HG02798 (cell line): Measurements from ENCODE around the gene OGFR.

Source experiments
- ATAC-seq: cut with Tn5 transposase; IDR thresholded peaks from one replicate; pipeline ENCODE4 v1.9.1; 2021; ENCODE audit warnings: mild to moderate bottlenecking; ENCODE audit not compliant: unreplicated experiment, poor library complexity

The OGFR gene

GRCh38 chr20:62823688-62824475 is 19.2 kb downstream of the OGFR start:
- no peak for ATAC-seq

DNA sequence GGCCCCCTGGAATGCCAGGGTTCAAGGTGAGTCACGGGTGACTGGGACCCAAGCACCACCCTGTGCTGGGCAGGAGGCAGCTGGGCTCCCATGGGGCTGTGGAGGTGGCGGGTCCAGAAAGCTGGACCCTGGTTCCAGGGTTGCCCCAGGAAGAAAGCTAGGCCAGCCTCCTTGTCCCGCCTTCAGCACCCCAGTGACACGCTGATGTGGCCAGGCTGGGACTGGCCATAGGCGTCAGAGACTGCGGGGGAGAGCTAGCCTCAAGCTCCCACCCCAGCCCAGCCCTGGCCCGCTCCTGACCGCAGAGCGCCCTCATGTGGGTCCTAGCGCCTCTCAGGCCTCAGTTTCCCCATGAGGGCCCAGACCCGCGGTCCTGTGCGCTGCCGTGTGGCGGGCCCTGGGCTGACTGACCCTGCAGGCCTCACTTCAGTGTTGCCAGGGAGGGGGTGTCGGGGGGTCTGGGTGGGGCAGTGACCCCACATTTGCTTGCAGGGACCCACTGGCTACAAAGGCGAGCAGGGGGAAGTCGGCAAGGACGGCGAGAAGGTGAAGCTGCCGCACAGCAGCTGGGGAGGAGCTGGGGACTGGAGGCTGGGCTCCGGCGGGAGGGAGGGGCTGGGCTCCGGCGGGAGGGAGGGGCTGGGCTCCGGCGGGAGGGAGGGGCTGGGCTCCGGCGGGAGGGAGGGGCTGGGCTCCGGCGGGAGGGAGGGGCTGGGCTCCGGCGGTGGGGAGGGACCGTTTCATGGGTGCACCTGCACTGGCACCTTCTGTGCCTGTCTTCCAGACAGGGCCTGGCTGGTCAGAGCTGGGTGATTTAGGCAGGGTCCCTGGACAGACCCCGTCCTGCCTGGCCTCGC is 20.1 kb downstream of the OGFR start:
- ATAC-seq: peak; percentile 33

DNA sequence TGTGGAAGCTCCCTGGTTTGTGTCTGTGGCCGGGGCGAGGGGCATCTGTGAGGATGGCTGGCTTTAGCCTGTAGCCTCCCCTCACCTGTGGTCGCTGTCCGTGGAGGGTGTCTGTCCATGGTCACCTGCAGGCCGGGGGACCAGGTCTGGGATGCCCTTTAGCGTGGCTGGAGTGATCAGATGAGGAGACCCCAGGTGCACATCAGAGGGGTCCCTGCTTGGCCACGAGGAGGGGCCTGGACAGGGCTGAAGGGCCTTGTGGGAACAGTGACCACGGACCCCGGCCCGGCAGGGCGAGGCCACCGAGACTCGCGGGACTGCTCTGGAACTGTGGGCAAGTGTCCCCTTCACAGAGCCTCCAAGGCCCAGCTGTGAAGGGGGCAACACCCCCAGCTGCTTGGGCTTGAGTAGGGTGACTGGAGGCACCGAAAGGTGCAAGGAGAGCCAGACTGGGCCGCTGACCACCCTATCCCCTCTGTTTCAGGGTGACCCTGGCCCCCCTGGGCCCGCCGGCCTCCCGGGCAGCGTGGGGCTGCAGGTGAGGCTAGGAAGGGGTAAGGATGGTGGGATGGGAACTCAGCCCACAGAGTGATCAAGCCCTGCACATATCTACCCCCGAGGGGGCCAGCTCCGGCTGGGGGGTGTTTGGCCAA is 20.8 kb downstream of the OGFR start:
- ATAC-seq: no peak

DNA sequence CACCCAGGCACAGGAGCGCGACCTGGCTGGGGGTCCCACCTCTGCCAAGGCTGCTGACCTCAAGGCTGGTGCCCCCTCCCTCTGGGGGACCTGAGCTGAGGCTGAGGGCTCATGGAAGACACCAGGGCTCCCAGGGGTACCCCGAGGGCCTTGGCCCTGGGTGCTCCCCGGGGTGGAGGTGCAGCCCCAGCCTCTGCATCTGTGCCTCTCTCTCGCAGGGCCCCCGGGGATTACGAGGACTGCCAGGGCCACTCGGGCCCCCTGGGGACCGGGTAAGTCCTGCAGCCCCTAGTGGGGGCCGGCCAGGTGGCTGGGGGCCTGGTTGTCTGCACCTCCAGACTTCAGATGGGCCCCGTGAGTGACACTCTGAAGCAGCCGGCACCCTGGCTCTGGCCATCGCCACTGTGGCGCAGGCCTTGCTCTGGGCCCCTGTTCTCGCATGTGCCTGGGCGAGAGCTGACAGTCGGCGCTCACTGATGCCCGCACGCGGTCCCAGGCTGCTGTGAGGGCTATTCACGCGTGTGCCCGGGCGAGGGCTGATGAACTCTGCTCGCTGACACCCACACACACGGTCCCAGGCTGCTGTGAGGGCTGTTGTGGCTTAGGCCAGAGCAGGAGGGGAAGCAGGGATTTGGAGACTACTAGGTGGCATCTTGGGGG is 21.5 kb downstream of the OGFR start:
- ATAC-seq: no peak

- ATAC-seq: no peak
Observed at GRCh38 chr20:62826646-62827310, 22.1 kb downstream of the OGFR start.

DNA sequence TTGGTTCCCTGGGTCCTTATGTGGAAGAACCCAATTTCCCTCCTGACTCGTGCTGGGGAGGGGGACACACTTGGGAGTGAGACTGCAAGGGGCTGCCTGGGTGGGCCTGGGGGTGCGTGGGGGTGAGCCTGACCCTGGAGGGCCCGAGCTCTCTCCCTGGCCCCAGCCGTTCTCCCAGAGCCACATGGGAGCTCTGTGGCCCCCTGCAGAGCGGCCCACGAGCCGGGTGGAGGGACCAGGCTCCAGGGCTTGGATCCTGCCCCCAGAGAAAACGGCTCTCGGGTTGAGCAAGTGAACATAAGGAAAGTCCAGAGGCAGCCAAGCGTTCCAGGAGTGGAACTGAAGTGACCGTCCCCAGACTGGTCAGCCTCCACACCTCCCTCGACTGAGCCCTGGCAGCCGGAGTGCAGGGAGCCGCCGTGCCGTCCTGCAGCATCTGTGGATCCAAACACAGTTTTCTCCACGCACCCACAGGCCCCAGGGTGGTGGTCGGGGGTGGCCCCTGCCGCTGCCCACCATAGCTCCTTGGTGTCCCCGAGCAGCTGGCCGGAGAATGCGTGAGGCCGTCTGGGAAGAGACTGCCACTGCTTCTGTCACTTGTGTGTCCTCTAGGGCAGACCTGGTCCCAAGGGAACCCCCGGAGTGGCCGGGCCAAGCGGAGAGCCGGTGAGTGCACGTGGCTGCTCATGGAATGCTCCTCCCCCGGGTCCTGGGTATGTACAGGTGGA is 22.8 kb downstream of the OGFR start:
- ATAC-seq: no peak

DNA sequence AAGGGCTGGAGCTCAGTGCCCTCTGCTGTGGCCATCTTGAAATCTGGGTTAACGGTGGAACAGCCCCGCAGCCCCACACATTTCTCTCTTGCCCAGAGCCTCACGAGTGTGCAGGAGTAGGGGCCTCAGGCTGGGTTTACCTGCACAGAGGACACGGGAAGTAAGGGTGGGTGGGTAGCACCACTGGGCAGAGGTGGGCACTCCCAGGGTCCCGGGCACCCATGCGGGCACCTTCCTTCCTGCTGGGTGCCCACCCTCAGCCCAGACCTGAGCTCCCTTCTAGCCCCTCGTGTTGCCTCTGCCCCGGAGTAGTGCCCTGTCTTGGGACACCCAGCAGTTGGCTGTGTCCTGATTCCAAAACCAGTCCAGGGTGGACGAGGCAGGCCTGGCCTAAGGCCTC is 23.4 kb downstream of the OGFR start:
- no peak for ATAC-seq

DNA sequence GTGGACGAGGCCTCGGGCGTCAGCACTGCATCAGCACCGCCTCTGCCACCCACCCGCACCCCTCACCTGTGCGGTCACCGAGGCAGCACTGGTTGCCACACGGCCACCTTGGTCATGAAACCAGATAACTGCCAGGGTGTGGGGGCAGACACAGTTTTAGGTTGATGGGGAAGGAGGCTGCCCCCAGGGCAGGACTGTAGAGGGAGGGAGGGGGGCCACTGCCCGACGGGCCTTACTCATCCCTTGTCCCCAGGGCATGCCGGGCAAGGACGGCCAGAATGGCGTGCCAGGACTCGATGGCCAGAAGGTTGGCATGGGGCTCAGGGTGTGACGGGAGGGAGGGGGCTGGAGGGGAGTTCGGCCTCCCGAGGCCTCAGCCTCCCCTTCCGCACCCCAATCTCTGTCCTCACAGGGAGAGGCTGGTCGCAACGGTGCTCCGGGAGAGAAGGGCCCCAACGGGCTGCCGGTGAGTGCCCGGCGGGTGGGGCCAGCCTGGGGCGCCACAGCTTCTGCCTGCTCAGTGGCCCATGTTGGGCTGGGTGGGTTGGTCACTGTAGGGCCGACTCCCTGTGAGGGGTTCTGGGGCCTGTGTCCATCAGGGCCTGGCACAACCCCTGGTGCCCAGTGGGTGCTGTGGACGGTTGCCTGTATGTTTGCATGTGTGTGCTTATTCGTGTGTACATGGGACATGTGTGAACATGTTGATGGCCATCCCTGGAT is 24.0 kb downstream of the OGFR start:
- no peak for ATAC-seq

- no peak for ATAC-seq
Observed at GRCh38 chr20:62829231-62830230, 24.9 kb downstream of the OGFR start.

DNA sequence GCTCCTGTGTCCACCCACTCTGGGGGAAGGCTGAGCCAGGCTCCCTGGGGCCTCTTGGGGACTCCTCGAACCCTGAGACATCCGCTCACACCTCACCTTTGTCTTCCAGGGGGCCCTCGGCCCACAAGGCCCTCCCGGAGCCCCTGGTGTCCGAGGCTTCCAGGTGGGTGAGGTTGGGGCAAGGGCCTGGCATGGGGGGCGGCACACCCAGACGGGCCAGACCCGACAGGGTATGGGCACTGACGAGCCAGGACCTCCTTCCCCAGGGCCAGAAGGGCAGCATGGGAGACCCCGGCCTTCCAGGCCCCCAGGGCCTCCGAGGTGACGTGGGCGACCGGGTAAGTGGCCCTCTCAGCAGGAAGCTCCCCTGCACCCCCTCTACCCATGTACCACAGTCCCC is 25.6 kb downstream of the OGFR start:
- no peak for ATAC-seq

DNA sequence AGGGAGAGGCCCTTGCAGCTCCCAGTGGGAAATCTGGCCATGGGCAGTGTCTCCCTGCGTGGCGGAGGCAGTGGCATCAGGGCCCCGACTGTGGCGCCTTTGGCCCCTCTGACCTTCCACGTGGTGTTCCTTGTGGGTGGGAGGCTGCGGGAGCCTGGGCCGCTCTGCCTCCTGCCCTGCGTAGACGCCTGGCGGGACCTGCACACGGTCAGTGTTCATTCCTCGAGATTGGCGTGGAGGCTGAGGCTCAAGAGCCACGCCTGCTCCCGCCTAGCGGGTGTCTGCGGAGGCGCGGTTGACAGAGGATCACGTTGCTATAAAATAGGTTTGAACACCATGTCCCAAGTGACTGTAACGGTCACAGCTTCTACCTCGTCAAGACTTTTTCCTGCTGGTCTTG is 26.2 kb downstream of the OGFR start:
- no peak for ATAC-seq

DNA sequence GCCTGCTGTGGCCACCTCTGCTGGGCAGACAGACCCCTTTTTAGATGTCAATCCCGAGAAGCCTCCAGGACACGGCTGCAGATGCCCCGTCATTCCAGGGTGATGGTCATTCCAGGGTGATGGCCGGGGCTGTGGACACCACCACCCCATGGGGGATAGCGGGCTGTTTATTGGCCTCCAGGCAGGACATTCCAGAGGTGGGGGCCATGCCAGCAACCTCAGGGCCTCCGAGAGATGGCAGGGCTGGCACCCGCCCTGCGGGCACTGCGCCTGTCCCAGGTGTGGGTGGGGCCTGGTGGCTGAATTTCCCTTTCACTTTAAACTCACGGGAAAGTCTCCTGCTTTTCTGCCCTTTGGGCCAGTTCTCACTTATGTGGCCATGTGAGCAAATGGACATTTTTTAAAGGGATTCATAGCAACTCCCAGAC is 26.7 kb downstream of the OGFR start:
- ATAC-seq: no peak

DNA sequence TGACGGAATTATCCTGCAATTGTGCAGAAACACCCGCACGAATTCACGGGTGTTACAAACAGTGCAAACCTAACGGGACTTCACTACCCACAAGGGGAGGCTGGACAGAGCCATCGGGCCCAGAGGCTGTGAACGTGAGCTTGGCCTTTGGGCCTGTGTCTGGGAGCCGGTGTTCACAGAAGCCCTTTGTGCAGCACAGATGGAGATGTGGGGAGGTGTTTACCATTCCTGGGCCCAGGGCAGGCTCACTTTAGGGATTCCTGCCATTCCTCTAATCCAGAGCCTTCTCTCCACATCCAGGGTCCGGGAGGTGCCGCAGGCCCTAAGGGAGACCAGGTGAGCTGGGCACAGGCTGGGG is 27.2 kb downstream of the OGFR start:
- no peak for ATAC-seq

- ATAC-seq: no peak
Observed at GRCh38 chr20:62832212-62832922, 27.7 kb downstream of the OGFR start.

DNA sequence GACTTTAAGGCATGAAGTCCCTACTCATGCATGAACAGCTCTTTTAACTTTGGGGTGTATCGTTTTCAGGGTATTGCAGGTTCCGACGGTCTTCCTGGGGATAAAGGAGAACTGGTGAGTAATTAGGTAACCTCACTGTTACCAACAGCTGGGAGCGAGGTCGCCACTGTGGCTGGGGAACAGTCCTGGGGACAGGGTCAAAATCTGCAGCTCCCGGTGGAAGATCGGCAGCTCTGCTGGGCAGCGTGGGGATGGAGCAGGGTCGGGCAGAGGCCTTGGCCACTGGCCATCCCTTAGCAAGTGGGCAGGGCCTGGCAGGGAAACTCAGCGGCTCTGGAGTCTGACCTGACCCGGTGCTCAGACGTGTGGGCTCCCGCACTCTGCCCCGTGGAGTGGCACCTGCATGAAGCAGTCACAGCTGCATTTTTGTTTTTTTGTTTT is 28.3 kb downstream of the OGFR start:
- no peak for ATAC-seq

GRCh38 chr20:62834967-62835730 is 30.5 kb downstream of the OGFR start:
- ATAC-seq: no peak
